ENCODE data around the gene UNC45B.
"Not testable (repeated sequence)": the region's sequence is repeated elsewhere in the genome, so short reads cannot be mapped to it uniquely, and the experiment has no call there.

UNC45B gene

GRCh38 chr17:35141681-35142466, 5.7 kb upstream of the UNC45B start, which contains the start of gene NLE1:
Gene NLE1, minus strand, starts transcription at chr17:35142303. Its CDS starts 28 bp downstream, at chr17:35142275.
- peak; percentile 54 for DNase-seq (ENCODE audit: low read depth)

- no peak for DNase-seq (ENCODE audit: low read depth)
These were observed 5.2 kb upstream of the UNC45B start for GRCh38 chr17:35142467-35142796.

GRCh38 chr17:35144840-35145239, 2.8 kb upstream of the UNC45B start:
- no peak for DNase-seq (ENCODE audit: low read depth)

- no peak for DNase-seq (ENCODE audit: low read depth)
These were observed 1.3 kb upstream of the UNC45B start for GRCh38 chr17:35146214-35146833.

GRCh38 chr17:35148144-35148543, 527 bp downstream of the UNC45B start:
- no peak for DNase-seq (ENCODE audit: low read depth)

GRCh38 chr17:35149941-35150340, 2.3 kb downstream of the UNC45B start:
- DNase-seq (ENCODE audit: low read depth): no peak

GRCh38 chr17:35151080-35151479, 3.5 kb downstream of the UNC45B start:
- not testable (repeated sequence) for DNase-seq (ENCODE audit: low read depth)

- DNase-seq (ENCODE audit: low read depth): no peak
These were observed 5.0 kb downstream of the UNC45B start for GRCh38 chr17:35152421-35153140.

- DNase-seq (ENCODE audit: low read depth): no peak
These were observed 6.9 kb downstream of the UNC45B start for GRCh38 chr17:35154196-35155165.

- no peak for DNase-seq (ENCODE audit: low read depth)
These were observed 7.6 kb downstream of the UNC45B start for GRCh38 chr17:35155246-35155645.

- DNase-seq (ENCODE audit: low read depth): no peak
These were observed 12.3 kb downstream of the UNC45B start for GRCh38 chr17:35159940-35160339.

GRCh38 chr17:35160354-35161201, 13.0 kb downstream of the UNC45B start:
- DNase-seq (ENCODE audit: low read depth): no peak

GRCh38 chr17:35161281-35161761, 13.7 kb downstream of the UNC45B start:
- no peak for DNase-seq (ENCODE audit: low read depth)

- DNase-seq (ENCODE audit: low read depth): no peak
These were observed 15.1 kb downstream of the UNC45B start for GRCh38 chr17:35162755-35163154.

GRCh38 chr17:35163886-35164285, 16.3 kb downstream of the UNC45B start:
- no peak for DNase-seq (ENCODE audit: low read depth)

- DNase-seq (ENCODE audit: low read depth): no peak
These were observed 17.1 kb downstream of the UNC45B start for GRCh38 chr17:35164716-35165115.

GRCh38 chr17:35166526-35166925, 18.9 kb downstream of the UNC45B start:
- no peak for DNase-seq (ENCODE audit: low read depth)

- DNase-seq (ENCODE audit: low read depth): no peak
These were observed 19.4 kb downstream of the UNC45B start for GRCh38 chr17:35167046-35167445.

GRCh38 chr17:35167666-35168065, 20.0 kb downstream of the UNC45B start:
- DNase-seq (ENCODE audit: low read depth): peak; percentile 27

- no peak for DNase-seq (ENCODE audit: low read depth)
These were observed 22.3 kb downstream of the UNC45B start for GRCh38 chr17:35169835-35170363.

Measured in stromal cell of bone marrow (primary cell).